Spleen (tissue), 11 donors: Measurements from ENCODE around the gene PRR22. TPM values are rescaled to one million over a fixed set of nuclear protein-coding genes. Genes with fewer than 3 reads are reported as not detected.

Source experiments
- DNase-seq: peaks from one replicate; pipeline ENCODE4 v3.0.0-alpha.2; 2020
- H3K27ac ChIP-seq, 8 donors: fragments of 200-600 bp; sonication (generic) in 7 of 8; 1 replicate in 4 of 8; 2 replicates in 4 of 8; pipeline versions ENCODE4 v1.5.0 to v1.8.0; 2016 to 2021; ENCODE audit warnings: inconsistent platforms in 4 of 8, mild to moderate bottlenecking in 4 of 8, moderate library complexity in 1 of 8
- H3K27me3 ChIP-seq, 7 donors: fragments of 200-600 bp; sonication (generic) in 6 of 7; replicated peaks in 1 of 7; 1 replicate in 4 of 7; 2 replicates in 3 of 7; pipeline versions ENCODE4 v1.5.0 to v1.8.0; 2016 to 2021; ENCODE audit warnings: inconsistent platforms in 3 of 7, mild to moderate bottlenecking in 1 of 7
- H3K36me3 ChIP-seq, 6 donors: fragments of 200-600 bp; sonication (generic) in 5 of 6; 1 replicate in 4 of 6; 2 replicates in 2 of 6; pipeline versions ENCODE4 v1.5.0 to v1.8.0; 2016 to 2021; ENCODE audit warnings: inconsistent platforms in 2 of 6
- H3K4me1 ChIP-seq, 6 donors: fragments of 200-600 bp; sonication (generic) in 5 of 6; 1 replicate in 3 of 6; 2 replicates in 3 of 6; pipeline versions ENCODE4 v1.5.0 to v1.8.0; 2016 to 2021; ENCODE audit warnings: inconsistent platforms in 3 of 6
- H3K4me3 ChIP-seq, 8 donors: fragments of 200-600 bp; sonication (generic) in 7 of 8; 1 replicate in 4 of 8; 2 replicates in 4 of 8; pipeline versions ENCODE4 v1.5.0 to v1.8.0; 2016 to 2021; ENCODE audit warnings: inconsistent platforms in 4 of 8, mild to moderate bottlenecking in 4 of 8, moderate library complexity in 2 of 8
- H3K9me3 ChIP-seq, 8 donors: fragments of 200-600 bp; sonication (generic) in 7 of 8; 1 replicate in 4 of 8; 2 replicates in 4 of 8; pipeline versions ENCODE4 v1.5.0 to v1.8.0; 2016 to 2021; ENCODE audit warnings: inconsistent platforms in 4 of 8
- CTCF ChIP-seq, 11 experiments: fragments of 200-600 bp in 7 of 11; fragments of 450-650 bp in 4 of 11; sonication (generic) in 4 of 11; IDR thresholded peaks in 8 of 11; conservative IDR thresholded peaks in 3 of 11; 1 replicate in 7 of 11; 2 replicates in 4 of 11; pipeline versions ENCODE4 v1.4.0 to v1.8.0; 2016 to 2021; ENCODE audit warnings: antibody characterized with exemption in 11 of 11, inconsistent platforms in 4 of 11, mild to moderate bottlenecking in 1 of 11
- POLR2A ChIP-seq, 3 donors: fragments of 450-650 bp; IDR thresholded peaks; one replicate each; pipeline ENCODE4 v1.5.1; 2017; ENCODE audit warnings: antibody characterized with exemption in 3 of 3, mild to moderate bottlenecking in 1 of 3
- POLR2AphosphoS5 ChIP-seq, 3 donors: sonication (generic); formaldehyde crosslinking; IDR thresholded peaks; one replicate each; pipeline ENCODE4 v1.5.1; 2017; ENCODE audit warnings: antibody characterized with exemption in 3 of 3
- WGBS, 5 donors: extraction: QIAGEN DNeasy Blood & Tissue Kit in 3 of 5; methylation state at CpG; one replicate each; pipeline versions ENCODE4 v1.1.5 to v1.1.7; 2013 to 2018; 5-methylcytosine and 5-hydroxymethylcytosine counted together
- intact Hi-C: fragments of 100-400 bp; cut with DNase I; formaldehyde crosslinking; loops from one replicate; pipeline ENCODE4 v1.15.0; 2023; ENCODE audit warnings: low total_unique reads
- polyA plus RNA-seq, 3 donors: library from polyadenylated mRNA; stranded (reverse); fragments of 200-250 nt; gene quantifications; one replicate each; pipeline ENCODE4 v1.2.1, GENCODE V29; 2013
- total RNA-seq, 7 donors: library from RNA; depleted of rRNA in 3 of 7; stranded (reverse); fragments of >200 nt in 3 of 7; fragmentation: NEBNext Ultra II Directional in 4 of 7; extraction: Animal tissue kit (Norgen Biotek cat#: 25700) in 4 of 7; gene quantifications; one replicate each; pipeline versions ENCODE4 v1.1.0 to v1.2.1, GENCODE V29; 2016 to 2021
- donor health status: healthy with polysubstance abuse.
- donor health status: DM: no; HTN: no; CAD: no; lungs with moderate emphysema.
- donor health status: DM: no; HTN: no; CAD: no.
- donor health status: Bipolar disorder and iron deficiency.
- donor health status: healthy.
- donor health status: DM: no; HTN: no; CAD: no.
- donor health status: DM: yes; HTN: yes; CAD: no.

PRR22 gene
- total and polyA plus RNA-seq, 10 donors = 1.4 to 11.4 (median 4.3) TPM

- DNase-seq = no peak
- 89 to 95% (median 90%) methylated on average over 10 of the region's 10 CpGs for WGBS, 5 donors
- intact Hi-C loops = no loop called here
- H3K27ac ChIP-seq = no peak overlapping the region
- no peaks in the 10 kb centered on the region for H3K36me3 ChIP-seq
- no peak overlapping the region for H3K4me3 ChIP-seq
- TF ChIP-seq CTCF (IDR thresholded peaks at IDR 0.05 in 8 of 11, conservative IDR thresholded peaks at IDR 0.05 in 3 of 11) (no peak), POLR2AphosphoS5 (IDR thresholded peaks at IDR 0.05) (no peak), POLR2A (IDR thresholded peaks at IDR 0.05) (no peak)
- peaks cover 0 to 4% (median 0%) of the 10 kb centered on the region in 8 donors for H3K9me3 ChIP-seq
- H3K27me3 ChIP-seq = peaks cover 0 to 34% (median 19%) of the 10 kb centered on the region in 7 donors
- peaks cover 4 to 31% (median 25%) of the 10 kb centered on the region in 6 donors for H3K4me1 ChIP-seq
Observed at GRCh38 chr19:5824751-5825150, 40.2 kb upstream of the PRR22 start.

GRCh38 chr19:5823579-5824281 lies 39.2 kb upstream of the PRR22 start:
- no peak for DNase-seq

GRCh38 chr19:5822181-5822844 lies 37.8 kb upstream of the PRR22 start:
- Histone ChIP-seq H3K27ac (no peak overlapping the region), H3K4me1 (peaks cover 0 to 12% (median 10%) of the 10 kb centered on the region in 6 donors), H3K4me3 (no peak overlapping the region), H3K9me3 (peaks cover 0 to 4% (median 0%) of the 10 kb centered on the region in 8 donors), H3K27me3 (peaks cover 0 to 21% (median 0%) of the 10 kb centered on the region in 7 donors), H3K36me3 (no peaks in the 10 kb centered on the region)
- TF ChIP-seq CTCF (IDR thresholded peaks at IDR 0.05 in 8 of 11, conservative IDR thresholded peaks at IDR 0.05 in 3 of 11) (no peak), POLR2AphosphoS5 (IDR thresholded peaks at IDR 0.05) (no peak), POLR2A (IDR thresholded peaks at IDR 0.05) (no peak)
- WGBS, 5 donors = 57 to 77% (median 70%) methylated on average over 29 to 30 of the region's 30 CpGs
- intact Hi-C loops = no loop called here
- DNase-seq = no peak

More at GRCh38 chr19:5823579-5824281, 39.2 kb upstream of the PRR22 start:
- intact Hi-C loops = no loop called here
- Histone ChIP-seq H3K4me1 (peaks cover 4 to 22% (median 19%) of the 10 kb centered on the region in 6 donors), H3K36me3 (no peaks in the 10 kb centered on the region), H3K4me3 (no peak overlapping the region), H3K27me3 (peaks cover 0 to 30% (median 9%) of the 10 kb centered on the region in 7 donors), H3K9me3 (peaks cover 0 to 4% (median 0%) of the 10 kb centered on the region in 8 donors), H3K27ac (no peak overlapping the region)
- WGBS, 5 donors = 87 to 90% (median 89%) methylated on average over 22 to 30 of the region's 30 CpGs
- TF ChIP-seq CTCF (IDR thresholded peaks at IDR 0.05 in 8 of 11, conservative IDR thresholded peaks at IDR 0.05 in 3 of 11) (no peak), POLR2AphosphoS5 (IDR thresholded peaks at IDR 0.05) (no peak), POLR2A (IDR thresholded peaks at IDR 0.05) (no peak)
